ENCODE data around the gene ADNP2. TPM values are rescaled to one million over a fixed set of nuclear protein-coding genes. Genes with fewer than 3 reads are reported as not detected.

The ADNP2 gene
- 40.5 TPM for total RNA-seq (2021; ENCODE audit: unreplicated experiment)
- polyA plus RNA-seq (2012; ENCODE audit: insufficient read length), result 20.0 TPM
- Bru-seq, nascent RNA, result percentile 96 among the genes with signal in this experiment
- percentile 97 among the genes with signal in this experiment for BruChase-seq, experiment 1, labeled RNA remaining after a 2-hour chase
- percentile 89 among the genes with signal in this experiment for BruChase-seq, experiment 2, labeled RNA remaining after a 6-hour chase
- long read RNA-seq, full-length matches to known transcripts, result 22 of 66 reads
- long read RNA-seq, partial matches to known transcripts, result 2 of 66 reads
- long read RNA-seq, other reads (novel, unspliced or antisense), result 42 of 66 reads

- ATAC-seq (peak; percentile 87), DNase-seq (ENCODE audit: low read depth, low spot score) (peak; percentile 96)
- Histone ChIP-seq H3K27me3 (ENCODE audit: control insufficient read depth, insufficient read depth, low read length) (no peaks in the 10 kb centered on the region), H3K9me3 (ENCODE audit: control insufficient read depth, insufficient read depth, low read depth, low read length) (no peaks in the 10 kb centered on the region), H3K36me3 (ENCODE audit: control insufficient read depth, insufficient read depth, low read length) (no peaks in the 10 kb centered on the region), H3K4me1 (ENCODE audit: control insufficient read depth, insufficient read depth, low read length) (peaks cover 22% of the 10 kb centered on the region), H3K27ac (ENCODE audit: low read length) (peak within 1 kb of the TSS; percentile 83), H3K4me3 (ENCODE audit: low read depth in 2 of 2, low read length in 2 of 2) (peak within 1 kb of the TSS; percentile 70 to 82)
- in situ Hi-C loops (cut with HindIII; ENCODE audit: low pct_unique_long_range_greater_than_20kb, low sequenced_read_pairs) (no loop called here), intact Hi-C loops (cut with micrococcal nuclease; ENCODE audit: unreplicated experiment) (no loop called here)
- BruUV-seq (replicated peaks), result no TSS peak
- POLR2A ChIA-PET, result interaction anchor here (0.9 kb wide), 1 partner anchor 75 kb away, joined by 4 read pairs; the partner anchor contains the start of gene RBFA
- TF ChIP-seq REST (IDR thresholded peaks at IDR 0.05; ENCODE audit: insufficient read depth in 1 of 2, low read depth in 2 of 2, low read length in 1 of 2) (no peak), SIN3A (IDR thresholded peaks at IDR 0.05; ENCODE audit: borderline replicate concordance, insufficient read depth, low read depth, low read length) (no peak), CTCF (IDR thresholded peaks at IDR 0.05) (no peak), TCF7L2 (IDR thresholded peaks at IDR 0.05; ENCODE audit: low read depth, low read length) (0 out of 2 replicates have a peak, but pooled peaks have one; percentile 20), POLR2AphosphoS5 (IDR thresholded peaks at IDR 0.05; ENCODE audit: low read depth, low read length) (peak; percentile 43)
- CTCF ChIA-PET, result interaction anchor here (0.6 kb wide), 1 partner anchor 20 kb away, joined by 3 read pairs; no protein-coding TSS in a partner anchor
These were observed at the start of gene ADNP2 for GRCh38 chr18:80108739-80109675. ADNP2 (plus strand) TSS chr18:80109262; CDS start chr18:80117543, 8,281 bp downstream.

GRCh38 chr18:80059945-80060344 is 49.1 kb upstream of the ADNP2 start:
- H3K27me3 ChIP-seq (ENCODE audit: control insufficient read depth, insufficient read depth, low read length), result no peaks in the 10 kb centered on the region
- no TSS peak for BruUV-seq (replicated peaks)
- ATAC-seq (peak; percentile 12; the same call in 1 of the 2 replicates), DNase-seq (ENCODE audit: low read depth, low spot score) (no peak)
- peaks cover 3% of the 10 kb centered on the region; the same call in 1 of the 2 replicates for H3K4me1 ChIP-seq (ENCODE audit: control insufficient read depth, insufficient read depth, low read length)
- H3K9me3 ChIP-seq (ENCODE audit: control insufficient read depth, insufficient read depth, low read depth, low read length), result peaks cover 13% of the 10 kb centered on the region
- in situ Hi-C loops (cut with HindIII; ENCODE audit: low pct_unique_long_range_greater_than_20kb, low sequenced_read_pairs), result no loop called here
- no peaks in the 10 kb centered on the region for H3K36me3 ChIP-seq (ENCODE audit: control insufficient read depth, insufficient read depth, low read length)
- no peak overlapping the region for H3K27ac ChIP-seq (ENCODE audit: low read length)
- TF ChIP-seq TCF7L2 (IDR thresholded peaks at IDR 0.05; ENCODE audit: low read depth, low read length), result no peak
- no peak for TF ChIP-seq CTCF (IDR thresholded peaks at IDR 0.05)
- POLR2A ChIA-PET, result no interaction called here
- intact Hi-C loops (cut with micrococcal nuclease; ENCODE audit: unreplicated experiment), result no loop called here
- CTCF ChIA-PET, result no interaction called here
- no peak overlapping the region for H3K4me3 ChIP-seq (ENCODE audit: low read depth in 2 of 2, low read length in 2 of 2)
